T-helper 17 cell (primary cell): ENCODE measurements around the gene TXNRD2. TPM values are rescaled to one million over a fixed set of nuclear protein-coding genes. Genes with fewer than 3 reads are reported as not detected.

ENCODE experiments used
- ATAC-seq: fragments of 150-1000 bp; cut with Tn5 transposase; 2 replicates; pipeline ENCODE4 v1.10.0; 2021; ENCODE audit warnings: mild to moderate bottlenecking, moderate library complexity
- DNase-seq, 3 donors: peaks; one replicate each; pipeline versions ENCODE4 v3.0.0 to v3.0.0-alpha.2; 2020 to 2021
- H3K9me3 ChIP-seq: one replicate; pipeline ENCODE4 v1.7.0; 2013; ENCODE audit warnings: low read length, mild to moderate bottlenecking; ENCODE audit not compliant: control insufficient read depth, poor library complexity, severe bottlenecking
- H3K27ac Mint-ChIP-seq: one replicate; pipeline ENCODE4 v1.8.0; 2022; ENCODE audit warnings: mild to moderate bottlenecking, moderate library complexity, mixed read lengths
- H3K27me3 Mint-ChIP-seq: one replicate; pipeline ENCODE4 v1.8.0; 2022; ENCODE audit warnings: mixed read lengths
- H3K36me3 Mint-ChIP-seq: one replicate; pipeline ENCODE4 v1.8.0; 2022; ENCODE audit warnings: low read depth, mixed read lengths
- H3K4me1 Mint-ChIP-seq: one replicate; pipeline ENCODE4 v1.8.0; 2022; ENCODE audit warnings: mild to moderate bottlenecking, mixed read lengths
- H3K4me3 Mint-ChIP-seq: one replicate; pipeline ENCODE4 v1.8.0; 2022; ENCODE audit warnings: mild to moderate bottlenecking, moderate library complexity, mixed read lengths
- total RNA-seq, 4 donors: library from RNA in 2 of 4; stranded (reverse) in 2 of 4; gene quantifications; one replicate each; pipeline ENCODE4 v1.2.3 and lab custom pipeline; 2022 to 2026

The TXNRD2 gene
- total RNA-seq, 2 donors from 2014 or later: 16.8 to 25.6 TPM

GRCh38 chr22:19959043-19959586 lies 17.5 kb upstream of the TXNRD2 start:
- Mint-ChIP-seq H3K27me3 (no peaks in the 10 kb centered on the region), H3K36me3 (no peaks in the 10 kb centered on the region), H3K4me1 (peaks cover 9% of the 10 kb centered on the region), H3K27ac (no peak overlapping the region), H3K4me3 (no peak overlapping the region)
- DNase-seq (no peak), ATAC-seq (no peak)
- H3K9me3 ChIP-seq: no peaks in the 10 kb centered on the region

GRCh38 chr22:19958083-19959042 lies 16.7 kb upstream of the TXNRD2 start:
- Mint-ChIP-seq H3K4me3 (no peak overlapping the region), H3K4me1 (peaks cover 12% of the 10 kb centered on the region), H3K36me3 (no peaks in the 10 kb centered on the region), H3K27me3 (no peaks in the 10 kb centered on the region), H3K27ac (no peak overlapping the region)
- no peaks in the 10 kb centered on the region for H3K9me3 ChIP-seq
- ATAC-seq (no peak), DNase-seq (no peak)

- H3K9me3 ChIP-seq: no peaks in the 10 kb centered on the region
- H3K4me3 Mint-ChIP-seq: no peak overlapping the region
- no peaks in the 10 kb centered on the region for H3K27me3 Mint-ChIP-seq
- DNase-seq (no peak), ATAC-seq (no peak)
- no peaks in the 10 kb centered on the region for H3K36me3 Mint-ChIP-seq
- no peak overlapping the region for H3K27ac Mint-ChIP-seq
- H3K4me1 Mint-ChIP-seq: peaks cover 12% of the 10 kb centered on the region
Observed at GRCh38 chr22:19957445-19957844, 15.8 kb upstream of the TXNRD2 start.

GRCh38 chr22:19955241-19956128 lies 13.9 kb upstream of the TXNRD2 start:
- no peak for ATAC-seq
- no peaks in the 10 kb centered on the region for H3K27me3 Mint-ChIP-seq
- H3K4me3 Mint-ChIP-seq: no peak overlapping the region
- peaks cover 14% of the 10 kb centered on the region for H3K4me1 Mint-ChIP-seq
- DNase-seq: no peak
- no peaks in the 10 kb centered on the region for H3K9me3 ChIP-seq
- H3K27ac Mint-ChIP-seq: no peak overlapping the region
- peaks cover under 1% of the 10 kb centered on the region for H3K36me3 Mint-ChIP-seq

- H3K9me3 ChIP-seq: no peaks in the 10 kb centered on the region
- Mint-ChIP-seq H3K27me3 (no peaks in the 10 kb centered on the region), H3K4me1 (peaks cover 20% of the 10 kb centered on the region), H3K4me3 (no peak overlapping the region), H3K36me3 (peaks cover 2% of the 10 kb centered on the region), H3K27ac (peak overlapping the region; percentile 39)
- no peak for DNase-seq
- no peak for ATAC-seq
Observed at GRCh38 chr22:19951346-19951745, 9.7 kb upstream of the TXNRD2 start.

GRCh38 chr22:19948057-19948760 lies 6.6 kb upstream of the TXNRD2 start:
- no peak for DNase-seq

GRCh38 chr22:19943082-19944026 lies 1.7 kb upstream of the TXNRD2 start:
- peaks cover 39% of the 10 kb centered on the region for H3K4me1 Mint-ChIP-seq
- H3K4me3 Mint-ChIP-seq: peak overlapping the region; percentile 94
- no peak for DNase-seq
- H3K27ac Mint-ChIP-seq: peak overlapping the region; percentile 93
- ATAC-seq: no peak
- H3K36me3 Mint-ChIP-seq: no peaks in the 10 kb centered on the region
- H3K27me3 Mint-ChIP-seq: no peaks in the 10 kb centered on the region
- H3K9me3 ChIP-seq: no peaks in the 10 kb centered on the region

More at GRCh38 chr22:19948057-19948760, 6.6 kb upstream of the TXNRD2 start:
- Mint-ChIP-seq H3K36me3 (peaks cover 2% of the 10 kb centered on the region), H3K4me3 (no peak overlapping the region), H3K4me1 (peaks cover 19% of the 10 kb centered on the region), H3K27ac (no peak overlapping the region), H3K27me3 (no peaks in the 10 kb centered on the region)
- no peaks in the 10 kb centered on the region for H3K9me3 ChIP-seq
- ATAC-seq: no peak

GRCh38 chr22:19942157-19943081 lies 801 bp upstream of the TXNRD2 start:
- H3K9me3 ChIP-seq: no peaks in the 10 kb centered on the region
- Mint-ChIP-seq H3K36me3 (peaks cover 2% of the 10 kb centered on the region), H3K4me3 (peak overlapping the region; percentile 94), H3K27ac (peak overlapping the region; percentile 93), H3K4me1 (peaks cover 39% of the 10 kb centered on the region), H3K27me3 (no peaks in the 10 kb centered on the region)
- DNase-seq: no peak
- ATAC-seq: peak; percentile 30

- peaks cover 2% of the 10 kb centered on the region for H3K36me3 Mint-ChIP-seq
- H3K27ac Mint-ChIP-seq: peak overlapping the region; percentile 93
- ATAC-seq: peak; percentile 17
- H3K4me1 Mint-ChIP-seq: peaks cover 31% of the 10 kb centered on the region
- H3K9me3 ChIP-seq: no peaks in the 10 kb centered on the region
- peak overlapping the region; percentile 94 for H3K4me3 Mint-ChIP-seq
- no peaks in the 10 kb centered on the region for H3K27me3 Mint-ChIP-seq
- no peak for DNase-seq
Observed at GRCh38 chr22:19940536-19941364, 868 bp downstream of the TXNRD2 start.

- no peak for DNase-seq
- Mint-ChIP-seq H3K36me3 (peaks cover 2% of the 10 kb centered on the region), H3K4me1 (peaks cover 19% of the 10 kb centered on the region), H3K4me3 (no peak overlapping the region), H3K27me3 (no peaks in the 10 kb centered on the region), H3K27ac (no peak overlapping the region)
- no peak for ATAC-seq
- no peaks in the 10 kb centered on the region for H3K9me3 ChIP-seq
Observed at GRCh38 chr22:19937616-19938473, 3.8 kb downstream of the TXNRD2 start.
